Brain microvascular endothelial cell (primary cell): ENCODE data around the gene MEIG1.
"Not testable (repeated sequence)": the region's sequence is repeated elsewhere in the genome, so short reads cannot be mapped to it uniquely, and the experiment has no call there.

ENCODE experiments used
- DNase-seq: peaks from one replicate; pipeline ENCODE4 v3.0.0-alpha.2; 2020
- H3K27ac ChIP-seq: fragments of 250-450 bp; sonication (Bioruptor Pico); 2 replicates; pipeline ENCODE4 v1.5.1; 2020; ENCODE audit warnings: mild to moderate bottlenecking, moderate library complexity
- H3K27me3 ChIP-seq: fragments of 250-450 bp; sonication (Bioruptor Pico); replicated peaks from 2 replicates; pipeline ENCODE4 v1.5.1; 2020; ENCODE audit warnings: mild to moderate bottlenecking
- H3K36me3 ChIP-seq: fragments of 250-450 bp; sonication (Bioruptor Pico); replicated peaks from 2 replicates; pipeline ENCODE4 v1.5.1; 2020; ENCODE audit warnings: mild to moderate bottlenecking
- H3K4me3 ChIP-seq: 2 replicates; pipeline ENCODE4 v1.5.1; 2011; ENCODE audit warnings: low read depth, mild to moderate bottlenecking, control low read depth, low read length, moderate library complexity
- in situ Hi-C: cut with HindIII; loops from 2 replicates; pipeline ENCODE4 v1.10.0; 2017; ENCODE audit warnings: low sequenced_read_pairs, low pct_ligation_motif_present
- TF ChIP-seq, protein P1 (sequence below): IDR thresholded peaks from 2 replicates; pipeline ENCODE4 v1.5.1; 2011; ENCODE audit warnings: low read depth, mild to moderate bottlenecking, moderate library complexity, low read length, control low read depth, inconsistent platforms; ENCODE audit errors: missing control alignments

The MEIG1 gene

DNA sequence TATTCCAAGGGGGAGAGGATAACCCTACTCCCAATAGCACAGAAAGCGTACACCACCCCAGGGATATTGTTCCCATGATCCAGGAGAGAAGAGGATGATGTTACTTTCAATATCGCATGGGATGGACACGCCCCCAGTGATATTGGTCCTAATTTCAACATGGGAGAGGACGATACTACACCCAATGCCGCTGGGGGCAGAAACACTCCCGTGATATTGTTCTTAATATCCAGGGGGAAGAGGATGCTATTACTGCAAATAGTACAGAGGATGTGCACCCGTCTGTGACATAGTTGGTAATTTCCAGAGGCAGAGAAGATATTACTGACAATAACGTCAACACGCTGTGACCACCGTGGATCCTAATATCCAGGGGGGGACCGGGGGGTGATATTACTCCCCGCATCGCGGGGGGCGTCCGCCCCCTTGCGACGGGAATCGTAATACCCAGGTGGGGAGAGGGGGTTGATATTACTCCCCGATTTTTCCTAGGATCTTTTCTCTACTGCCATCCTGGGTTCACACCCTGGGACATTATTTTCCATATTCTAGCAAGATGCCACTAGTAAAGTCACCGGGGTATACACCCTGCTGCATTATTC, 16.6 kb downstream of the MEIG1 start:
- H3K27me3 ChIP-seq = no peaks in the 10 kb centered on the region
- no peaks in the 10 kb centered on the region for H3K36me3 ChIP-seq
- H3K4me3 ChIP-seq = no peak overlapping the region
- DNase-seq = no peak
- in situ Hi-C loops = no loop called here
- no peak overlapping the region for H3K27ac ChIP-seq
- TF ChIP-seq, protein P1, sequence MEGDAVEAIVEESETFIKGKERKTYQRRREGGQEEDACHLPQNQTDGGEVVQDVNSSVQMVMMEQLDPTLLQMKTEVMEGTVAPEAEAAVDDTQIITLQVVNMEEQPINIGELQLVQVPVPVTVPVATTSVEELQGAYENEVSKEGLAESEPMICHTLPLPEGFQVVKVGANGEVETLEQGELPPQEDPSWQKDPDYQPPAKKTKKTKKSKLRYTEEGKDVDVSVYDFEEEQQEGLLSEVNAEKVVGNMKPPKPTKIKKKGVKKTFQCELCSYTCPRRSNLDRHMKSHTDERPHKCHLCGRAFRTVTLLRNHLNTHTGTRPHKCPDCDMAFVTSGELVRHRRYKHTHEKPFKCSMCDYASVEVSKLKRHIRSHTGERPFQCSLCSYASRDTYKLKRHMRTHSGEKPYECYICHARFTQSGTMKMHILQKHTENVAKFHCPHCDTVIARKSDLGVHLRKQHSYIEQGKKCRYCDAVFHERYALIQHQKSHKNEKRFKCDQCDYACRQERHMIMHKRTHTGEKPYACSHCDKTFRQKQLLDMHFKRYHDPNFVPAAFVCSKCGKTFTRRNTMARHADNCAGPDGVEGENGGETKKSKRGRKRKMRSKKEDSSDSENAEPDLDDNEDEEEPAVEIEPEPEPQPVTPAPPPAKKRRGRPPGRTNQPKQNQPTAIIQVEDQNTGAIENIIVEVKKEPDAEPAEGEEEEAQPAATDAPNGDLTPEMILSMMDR = peak; percentile 51

DNA sequence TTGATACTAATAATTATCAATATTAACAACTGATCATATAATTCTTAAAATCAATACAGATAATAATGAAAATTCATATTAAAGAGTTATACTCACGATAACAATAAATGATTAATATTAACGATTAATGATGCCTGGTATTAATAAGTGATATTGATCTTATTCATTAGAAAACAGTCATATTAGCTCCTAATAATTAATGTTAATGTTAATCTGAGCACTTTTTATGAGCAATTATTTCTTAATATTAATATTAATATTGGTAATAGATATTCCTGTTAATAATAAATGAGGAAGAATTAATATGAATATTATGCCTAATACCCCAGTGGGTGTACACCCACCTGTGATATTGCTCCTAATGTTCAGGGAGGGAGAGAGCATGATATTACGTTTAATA, 23.6 kb downstream of the MEIG1 start:
- Histone ChIP-seq H3K4me3 (no peak overlapping the region), H3K27ac (no peak overlapping the region), H3K36me3 (no peaks in the 10 kb centered on the region), H3K27me3 (no peaks in the 10 kb centered on the region)
- TF ChIP-seq, protein P1 = no peak
- in situ Hi-C loops = no loop called here
- no peak for DNase-seq

DNA sequence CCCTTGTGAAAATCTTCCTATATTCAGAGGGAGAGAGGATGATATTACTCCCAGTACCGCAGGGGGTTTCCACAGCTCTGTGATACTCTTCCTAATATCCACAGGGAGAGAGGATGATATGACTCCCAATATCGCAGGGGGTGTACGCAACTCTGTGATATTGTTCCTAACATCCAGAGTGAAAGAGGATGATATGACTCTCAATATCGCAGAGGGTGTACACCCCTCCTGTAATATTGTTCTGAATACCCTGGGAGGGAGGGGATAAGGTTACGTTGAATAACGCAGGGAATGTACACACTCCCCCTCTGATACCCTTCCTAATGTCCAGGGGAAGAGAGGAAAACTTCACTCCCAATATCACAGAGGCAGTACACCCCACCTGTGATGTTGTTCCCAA, 30.4 kb downstream of the MEIG1 start:
- H3K36me3 ChIP-seq, in situ Hi-C loops, H3K27ac ChIP-seq, H3K27me3 ChIP-seq, H3K4me3 ChIP-seq, DNase-seq: not testable (repeated sequence)

DNA sequence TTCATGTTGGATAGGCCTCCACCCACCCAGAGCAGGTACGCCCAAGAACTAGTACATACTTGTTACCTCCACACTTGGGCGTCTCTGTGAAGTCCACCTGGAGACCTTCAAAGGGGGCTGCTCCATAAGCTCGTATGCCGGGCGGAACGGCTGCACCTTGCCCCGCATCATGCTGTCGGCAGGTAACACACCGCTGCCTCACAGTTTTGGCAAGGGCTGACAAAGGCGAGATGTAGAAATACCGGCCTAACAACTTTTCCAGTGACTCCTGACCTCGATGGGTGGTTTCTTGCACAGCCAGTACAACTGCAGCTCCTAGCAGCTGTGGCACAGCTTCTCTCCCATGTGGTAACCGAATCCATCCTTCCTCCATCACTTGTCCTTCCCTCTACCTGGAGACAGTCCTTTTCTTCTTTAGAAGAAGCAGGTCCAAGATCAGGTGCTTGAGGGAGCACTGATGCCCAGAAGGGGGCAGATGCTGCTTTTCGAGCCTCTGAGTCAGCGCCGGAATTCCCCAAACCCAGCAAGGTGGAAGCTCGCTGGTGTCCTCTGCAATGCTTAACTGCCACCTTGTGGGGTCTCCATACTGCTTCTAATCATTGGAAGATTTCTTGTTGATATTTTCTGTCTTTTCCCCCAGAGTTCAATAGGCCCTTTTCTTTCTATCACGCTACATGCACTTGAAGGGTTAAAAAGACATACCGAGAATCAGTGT, 32.0 kb downstream of the MEIG1 start:
- H3K36me3 ChIP-seq, H3K4me3 ChIP-seq, in situ Hi-C loops, H3K27me3 ChIP-seq, H3K27ac ChIP-seq: not testable (repeated sequence)
- DNase-seq = peak; percentile 63
- TF ChIP-seq, protein P1 = peak; percentile 58

DNA sequence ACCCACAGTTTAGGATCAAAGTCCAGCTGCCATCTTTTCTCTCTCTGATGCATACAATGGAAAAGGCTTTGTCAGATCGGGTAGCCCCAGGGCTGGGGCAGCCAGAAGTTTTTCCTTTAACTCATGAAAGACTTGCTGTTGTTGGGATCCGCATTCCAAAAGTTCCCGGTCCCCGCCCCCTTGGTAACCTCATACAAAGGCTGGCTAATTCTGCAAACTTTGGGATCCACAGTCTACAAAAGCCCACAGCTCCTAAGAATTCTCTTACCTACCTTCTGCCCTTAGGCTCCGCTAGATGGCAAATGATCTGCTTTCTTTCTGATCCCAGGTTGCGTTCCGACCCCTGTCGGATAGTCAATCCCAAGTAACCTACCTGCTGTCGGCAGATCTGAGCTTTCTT, 33.1 kb downstream of the MEIG1 start:
- in situ Hi-C loops, H3K4me3 ChIP-seq, H3K27me3 ChIP-seq, H3K36me3 ChIP-seq, DNase-seq, H3K27ac ChIP-seq: not testable (repeated sequence)

DNA sequence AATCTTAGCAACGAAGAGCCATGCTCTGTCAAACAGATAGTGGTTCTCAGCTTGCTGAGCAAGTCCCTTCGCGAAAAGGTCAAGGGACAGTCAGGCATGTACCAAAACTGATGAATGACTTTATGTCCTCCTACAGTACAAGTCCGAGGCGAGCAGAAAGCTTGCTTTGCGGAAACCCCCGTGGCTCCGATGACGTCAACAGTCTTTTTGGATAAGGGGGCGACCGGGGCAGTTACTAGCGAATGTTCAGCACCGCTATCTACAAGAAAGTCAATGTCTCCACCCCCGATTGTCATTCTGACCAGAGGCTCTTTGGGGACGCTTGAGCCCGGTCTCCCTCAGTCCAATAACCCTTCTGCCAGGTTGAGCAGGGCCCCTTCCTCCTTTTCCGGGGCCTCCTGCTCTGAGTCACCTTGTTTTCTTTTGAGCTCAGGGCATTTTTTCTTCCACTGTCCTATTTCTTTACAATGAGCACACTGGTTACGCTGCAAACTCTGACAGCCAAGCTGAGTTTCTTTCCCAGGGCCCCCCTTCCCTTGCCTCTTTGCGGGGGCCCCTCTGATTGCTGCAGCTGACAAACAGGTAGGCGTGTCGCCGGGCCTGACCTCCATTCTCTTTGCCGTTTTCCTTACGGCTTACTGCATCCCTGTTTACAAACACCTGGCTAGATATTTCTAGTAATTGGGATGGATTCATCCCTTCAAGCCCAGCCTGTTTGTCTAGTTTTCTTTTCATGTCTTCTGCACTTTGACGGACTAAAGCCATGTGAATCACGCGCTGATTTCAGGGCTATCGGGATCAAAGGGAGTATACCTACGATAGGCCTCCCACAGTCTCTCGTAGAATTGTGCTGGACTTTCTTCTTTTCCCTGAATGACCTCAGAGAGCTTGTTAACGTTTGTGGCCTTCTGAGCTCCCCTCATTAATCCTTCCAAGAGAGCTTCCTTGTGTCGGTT, 34.6 kb downstream of the MEIG1 start:
- H3K27ac ChIP-seq, in situ Hi-C loops, H3K27me3 ChIP-seq, H3K4me3 ChIP-seq, H3K36me3 ChIP-seq, DNase-seq: not testable (repeated sequence)

DNA sequence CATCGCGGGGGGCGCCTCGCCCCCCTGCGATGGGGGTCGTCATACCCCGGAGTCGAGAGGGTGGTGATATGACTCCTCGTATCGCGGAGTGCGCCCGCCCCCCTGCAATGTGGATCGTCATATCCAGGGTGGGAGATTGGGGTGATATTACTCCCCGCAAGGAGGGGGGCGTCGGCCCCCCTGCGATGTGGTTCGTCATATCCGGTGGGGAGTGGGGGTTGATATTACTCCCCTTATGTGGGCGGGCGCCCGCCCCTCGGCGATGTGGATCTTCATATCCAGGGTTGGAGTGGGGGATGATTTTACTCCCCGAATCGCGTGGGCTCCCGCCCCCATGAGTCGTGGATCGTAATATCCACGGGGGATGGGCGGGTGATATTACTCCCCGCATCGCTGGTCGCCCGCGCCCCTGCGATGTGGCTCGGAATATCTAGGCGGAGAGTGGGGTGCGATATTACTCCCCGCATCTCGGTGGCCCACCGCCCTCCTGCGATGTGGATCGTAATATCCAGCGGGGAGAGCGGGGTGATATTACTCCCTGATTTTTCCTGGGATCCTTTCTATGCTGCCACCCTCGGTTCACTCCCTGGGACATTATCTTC, 36.9 kb downstream of the MEIG1 start:
- Histone ChIP-seq H3K27ac (no peak overlapping the region), H3K27me3 (no peaks in the 10 kb centered on the region), H3K36me3 (no peaks in the 10 kb centered on the region), H3K4me3 (peak overlapping the region; percentile 49)
- TF ChIP-seq, protein P1 = no peak
- in situ Hi-C loops = no loop called here
- DNase-seq = no peak

DNA sequence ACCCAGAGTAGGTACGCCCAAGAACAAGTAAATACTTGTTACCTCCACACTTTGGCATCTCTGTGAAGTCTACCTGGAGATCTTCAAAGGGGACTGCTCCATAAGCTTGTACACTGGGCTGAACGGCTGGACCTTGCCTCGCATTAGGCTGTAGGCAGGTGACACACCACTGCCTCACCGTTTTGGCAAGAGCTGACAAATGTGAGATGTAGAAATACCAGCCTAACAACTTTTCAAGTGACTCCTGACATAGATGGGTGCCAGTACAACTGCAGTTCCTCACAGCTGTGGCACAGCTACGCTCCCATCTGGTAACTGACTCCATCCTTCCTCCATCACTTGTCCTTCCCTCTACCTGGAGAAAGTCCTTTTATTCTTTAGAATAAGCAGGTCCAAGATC, 54.3 kb downstream of the MEIG1 start:
- H3K27ac ChIP-seq, in situ Hi-C loops: not testable (repeated sequence)

More for the DNA sequence above, 54.3 kb downstream of the MEIG1 start:
- not testable (repeated sequence) for H3K27me3 ChIP-seq, H3K4me3 ChIP-seq, DNase-seq, H3K36me3 ChIP-seq
